Small intestine (tissue), 7 donors: Measurements from ENCODE around the gene CCDC17. TPM values are rescaled to one million over a fixed set of nuclear protein-coding genes. Genes with fewer than 3 reads are reported as not detected.

ENCODE experiments used
- DNase-seq, 2 donors: peaks; one replicate each; pipeline versions ENCODE4 v3.0.0 to v3.0.0-alpha.2; 2013
- FAIRE-seq: peaks from 2 replicates; lab custom pipeline; 2012; peaks lifted over from hg19 to GRCh38; lab: Jason Lieb, UNC
- H3K27ac ChIP-seq, 3 donors: one replicate each; pipeline ENCODE4 v1.5.1; 2013; ENCODE audit warnings: low read length in 2 of 3, mild to moderate bottlenecking in 2 of 3, control low read depth in 1 of 3, inconsistent platforms in 1 of 3, low read depth in 1 of 3, moderate library complexity in 1 of 3
- H3K27me3 ChIP-seq, 3 donors: one replicate each; pipeline ENCODE4 v1.6.1; 2013; ENCODE audit warnings: low read length in 3 of 3, inconsistent platforms in 1 of 3; ENCODE audit not compliant: control insufficient read depth in 3 of 3, insufficient read depth in 3 of 3
- H3K36me3 ChIP-seq, 3 donors: one replicate each; pipeline ENCODE4 v1.6.1; 2013; ENCODE audit warnings: low read length in 3 of 3, inconsistent platforms in 1 of 3, low read depth in 1 of 3, mild to moderate bottlenecking in 1 of 3, moderate library complexity in 1 of 3; ENCODE audit not compliant: control insufficient read depth in 3 of 3, insufficient read depth in 2 of 3
- H3K4me1 ChIP-seq, 3 donors: one replicate each; pipeline ENCODE4 v1.6.1; 2013; ENCODE audit warnings: low read length in 2 of 3, inconsistent platforms in 1 of 3, low read depth in 1 of 3, mild to moderate bottlenecking in 1 of 3, moderate library complexity in 1 of 3; ENCODE audit not compliant: control insufficient read depth in 3 of 3, insufficient read depth in 2 of 3
- H3K4me3 ChIP-seq, 3 donors: one replicate each; pipeline ENCODE4 v1.5.1; 2013; ENCODE audit warnings: low read length in 3 of 3, control low read depth in 1 of 3, inconsistent platforms in 1 of 3, low read depth in 1 of 3, mild to moderate bottlenecking in 1 of 3, moderate library complexity in 1 of 3
- H3K9me3 ChIP-seq, 2 donors: one replicate each; pipeline ENCODE4 v1.6.1; 2013; ENCODE audit warnings: low read depth in 1 of 2, low read length in 1 of 2; ENCODE audit not compliant: control insufficient read depth in 2 of 2, insufficient read depth in 1 of 2
- WGBS, 3 donors: extraction: QIAGEN DNeasy Blood & Tissue Kit; methylation state at CpG; one replicate each; pipeline ENCODE4 v1.1.7; 2013; 5-methylcytosine and 5-hydroxymethylcytosine counted together
- polyA plus RNA-seq, 4 donors: library from polyadenylated mRNA; stranded (reverse) in 3 of 4; unstranded in 1 of 4; fragments of 200-250 nt in 3 of 4; fragments of 120-200 nt in 1 of 4; gene quantifications; one replicate each; pipeline versions ENCODE4 v1.2.1 to v1.2.3, GENCODE V29; 2013
- donor health status: healthy with polysubstance abuse.
- donor health status: control.
- donor health status: control.
- donor health status: Bipolar disorder and iron deficiency.
- donor health status: healthy.

The CCDC17 gene
- polyA plus RNA-seq, 4 donors, result 0.66 to 8.3 (median 3.3) TPM

DNA sequence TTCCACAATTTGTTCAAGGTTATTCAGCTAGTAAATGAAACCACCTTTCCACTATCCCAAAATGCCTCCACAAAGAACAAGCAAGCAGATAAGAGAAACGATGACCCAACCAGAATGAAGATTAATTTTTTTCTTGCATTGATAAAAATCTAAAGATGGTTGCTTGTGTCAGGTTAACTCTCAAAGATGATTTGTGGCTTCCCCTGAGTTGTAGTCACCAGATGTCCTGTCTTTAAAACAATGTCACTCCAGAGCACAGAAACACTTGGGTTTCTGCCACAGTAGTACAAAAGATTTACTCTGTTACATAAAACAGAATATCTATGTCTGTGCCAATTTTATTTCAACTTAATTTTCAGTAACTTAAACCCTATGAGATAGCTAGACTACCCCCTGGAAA lies 11.4 kb upstream of the CCDC17 start:
- H3K4me1 ChIP-seq, result no peaks in the 10 kb centered on the region
- FAIRE-seq (no peak), DNase-seq (no peak)
- WGBS, 3 donors, result 27 to 45% (median 38%) methylated on average over 1 of the region's 1 CpG
- H3K9me3 ChIP-seq, result no peaks in the 10 kb centered on the region
- no peaks in the 10 kb centered on the region for H3K27me3 ChIP-seq
- no peak overlapping the region for H3K4me3 ChIP-seq
- H3K27ac ChIP-seq, result no peak overlapping the region
- H3K36me3 ChIP-seq, result peaks cover 19 to 37% (median 33%) of the 10 kb centered on the region in 3 donors

DNA sequence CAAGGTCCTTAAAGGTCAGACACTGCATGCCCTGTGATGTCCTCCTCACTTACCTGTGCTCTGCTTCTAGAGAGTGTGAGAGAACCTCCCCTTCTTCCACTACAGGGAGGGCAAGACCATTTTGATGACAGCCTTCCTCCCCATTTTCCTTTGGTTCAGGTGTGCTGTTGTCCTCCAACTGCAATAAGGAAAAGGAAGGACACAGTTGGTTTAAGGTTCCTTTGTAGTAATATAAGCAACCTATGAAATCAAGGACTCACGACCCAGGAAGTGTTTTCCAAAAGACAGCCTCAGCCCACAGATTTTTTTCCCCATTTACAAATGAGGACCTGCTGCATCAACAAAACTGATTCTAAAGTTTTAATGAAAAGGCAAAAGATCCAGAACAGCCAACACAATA lies 6.6 kb upstream of the CCDC17 start:
- no peak for DNase-seq
- peaks cover 23 to 58% (median 31%) of the 10 kb centered on the region in 3 donors for H3K36me3 ChIP-seq
- H3K9me3 ChIP-seq, result no peaks in the 10 kb centered on the region
- FAIRE-seq, result no peak
- no peak overlapping the region for H3K4me3 ChIP-seq
- H3K27ac ChIP-seq, result no peak overlapping the region
- H3K4me1 ChIP-seq, result no peaks in the 10 kb centered on the region
- WGBS, 3 donors, result 62 to 76% (median 72%) methylated on average over 1 of the region's 1 CpG
- H3K27me3 ChIP-seq, result no peaks in the 10 kb centered on the region

DNA sequence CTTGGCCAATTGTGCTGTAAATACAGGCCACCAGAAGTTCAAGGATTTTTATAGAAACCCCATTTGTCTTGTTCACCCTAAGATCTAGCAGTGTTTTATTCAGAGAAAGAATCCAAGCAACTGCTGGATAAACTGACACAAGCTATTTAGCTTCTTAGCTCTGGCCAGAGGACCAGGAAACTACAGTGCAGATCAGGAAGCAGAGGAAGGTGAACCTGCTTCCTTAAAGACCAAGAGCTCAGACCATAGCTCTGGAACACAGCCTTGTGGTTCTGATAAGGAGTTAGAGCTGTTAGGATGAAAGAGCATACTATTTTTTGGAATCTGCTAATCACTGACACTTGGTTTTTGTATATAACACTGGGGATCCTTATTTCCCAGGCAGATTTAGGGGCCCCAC lies 5.2 kb upstream of the CCDC17 start:
- Histone ChIP-seq H3K4me1 (no peaks in the 10 kb centered on the region), H3K27ac (no peak overlapping the region), H3K9me3 (no peaks in the 10 kb centered on the region), H3K36me3 (peaks cover 15 to 57% (median 24%) of the 10 kb centered on the region in 3 donors), H3K27me3 (no peaks in the 10 kb centered on the region), H3K4me3 (no peak overlapping the region)
- FAIRE-seq, result no peak
- no peak for DNase-seq

DNA sequence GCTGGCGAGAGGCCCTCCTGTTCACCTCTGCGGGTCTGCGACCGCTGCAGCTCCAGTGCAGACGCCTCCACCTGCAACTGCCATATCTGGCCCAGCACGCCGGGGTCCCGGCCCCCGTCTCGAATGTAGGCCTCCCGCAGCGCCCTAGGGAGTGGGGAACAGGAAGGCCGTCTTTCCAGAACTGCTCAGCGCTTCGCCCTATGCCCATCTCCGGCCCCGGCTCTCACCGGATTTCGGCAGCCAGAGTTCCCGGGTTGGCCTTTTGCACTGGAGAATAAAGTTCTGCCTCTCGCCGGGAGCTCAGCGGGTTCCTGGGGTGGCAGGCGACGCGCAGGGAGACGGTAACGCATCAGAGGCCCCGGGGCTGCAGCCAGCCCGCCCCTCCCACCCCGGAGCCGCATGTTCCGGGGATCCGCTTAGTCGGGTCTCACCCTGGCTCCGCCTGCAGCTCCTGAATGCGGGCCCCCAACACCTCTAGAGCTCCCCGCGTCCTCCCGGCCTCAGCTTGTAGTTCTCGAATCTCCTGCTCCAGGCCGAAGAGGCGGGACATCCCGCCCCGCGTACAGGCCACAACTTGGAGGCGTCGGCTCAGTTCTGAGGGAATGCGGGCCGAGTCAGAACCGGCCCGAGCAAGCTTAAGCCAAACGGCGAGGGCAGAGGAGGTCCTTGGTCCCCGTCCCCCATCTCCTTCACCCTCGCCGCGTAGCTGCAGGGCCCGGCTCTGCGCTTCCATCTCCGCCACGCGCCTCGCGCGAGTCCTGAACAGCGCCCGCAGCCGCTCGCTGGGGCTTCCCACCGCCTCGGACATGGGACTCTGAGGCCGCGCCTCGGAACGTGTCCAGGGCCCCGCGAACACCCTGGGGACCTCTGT lies 1.1 kb downstream of the CCDC17 start:
- H3K36me3 ChIP-seq, result peaks cover 7 to 66% (median 19%) of the 10 kb centered on the region in 3 donors
- no peaks in the 10 kb centered on the region for H3K9me3 ChIP-seq
- no peak overlapping the region for H3K27ac ChIP-seq
- WGBS, 3 donors, result 73 to 87% (median 86%) methylated on average over 75 to 78 of the region's 78 CpGs
- peaks cover 0 to 3% (median 0%) of the 10 kb centered on the region in 3 donors for H3K4me1 ChIP-seq
- peak overlapping the region in 1 of 3 donors; percentile 14 for H3K4me3 ChIP-seq
- H3K27me3 ChIP-seq, result no peaks in the 10 kb centered on the region
- FAIRE-seq (no peak), DNase-seq (peak in 1 of 2 donors; percentile 42)

DNA sequence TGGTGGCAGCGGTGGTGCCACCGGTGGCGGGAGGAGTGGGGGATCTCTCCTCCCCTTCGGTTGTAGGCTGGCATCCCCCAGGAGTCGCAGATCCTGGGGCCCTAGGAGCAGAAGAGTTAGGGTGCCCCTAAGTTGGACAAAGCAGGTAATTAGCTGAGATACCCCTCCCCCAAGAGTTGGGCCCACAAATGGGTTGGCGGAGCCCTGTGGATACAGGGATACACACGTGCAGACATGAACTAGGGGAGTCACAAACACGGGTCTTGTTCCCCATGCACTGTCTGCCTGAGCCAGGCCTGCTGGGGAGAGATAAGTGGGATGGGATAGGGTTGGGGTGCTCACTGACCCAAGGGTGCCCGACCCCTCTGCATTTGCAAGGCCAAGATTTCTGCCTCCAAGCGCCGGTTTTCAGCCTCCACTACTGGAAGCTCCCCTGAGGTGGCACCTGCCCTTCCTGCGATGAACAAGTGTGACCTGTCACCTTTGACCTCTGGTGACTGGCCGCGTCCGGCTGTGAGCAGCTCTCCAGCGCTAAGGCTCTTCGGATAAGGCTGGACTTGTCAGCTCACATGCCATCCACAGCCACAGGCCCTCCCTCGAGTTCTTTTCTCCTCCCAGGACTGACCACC lies 1.8 kb downstream of the CCDC17 start:
- H3K36me3 ChIP-seq, result peaks cover 8 to 69% (median 18%) of the 10 kb centered on the region in 3 donors
- 60 to 70% (median 66%) methylated on average over 17 to 18 of the region's 18 CpGs for WGBS, 3 donors
- DNase-seq (no peak), FAIRE-seq (no peak)
- H3K4me3 ChIP-seq, result no peak overlapping the region
- H3K9me3 ChIP-seq, result no peaks in the 10 kb centered on the region
- no peaks in the 10 kb centered on the region for H3K27me3 ChIP-seq
- H3K4me1 ChIP-seq, result peaks cover 0 to 3% (median 0%) of the 10 kb centered on the region in 3 donors
- H3K27ac ChIP-seq, result peak overlapping the region in 1 of 3 donors; percentile 8

DNA sequence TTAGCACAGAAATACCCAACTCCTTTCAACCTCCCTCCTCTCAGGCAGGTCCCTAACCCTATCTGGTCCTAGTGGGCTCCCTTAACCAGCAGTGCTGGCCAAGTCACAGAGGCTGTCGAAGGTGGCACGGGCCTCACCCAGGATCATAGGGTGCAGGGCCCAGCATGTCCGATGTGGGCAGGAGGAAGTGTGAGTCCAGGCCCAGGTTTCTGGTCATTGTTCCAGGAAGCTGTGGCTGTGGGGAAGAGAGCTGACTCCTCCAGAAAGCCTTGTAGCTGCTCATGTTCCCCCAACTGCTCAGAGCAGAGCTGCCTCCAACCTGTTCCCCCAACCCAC lies 2.4 kb downstream of the CCDC17 start:
- Histone ChIP-seq H3K36me3 (peaks cover 9 to 68% (median 21%) of the 10 kb centered on the region in 3 donors), H3K27ac (peak overlapping the region in 1 of 3 donors; percentile 47), H3K9me3 (no peaks in the 10 kb centered on the region), H3K4me3 (no peak overlapping the region), H3K4me1 (peaks cover 0 to 3% (median 0%) of the 10 kb centered on the region in 3 donors), H3K27me3 (no peaks in the 10 kb centered on the region)
- DNase-seq (no peak), FAIRE-seq (no peak)
- 28 to 54% (median 44%) methylated on average over 3 of the region's 3 CpGs for WGBS, 3 donors

DNA sequence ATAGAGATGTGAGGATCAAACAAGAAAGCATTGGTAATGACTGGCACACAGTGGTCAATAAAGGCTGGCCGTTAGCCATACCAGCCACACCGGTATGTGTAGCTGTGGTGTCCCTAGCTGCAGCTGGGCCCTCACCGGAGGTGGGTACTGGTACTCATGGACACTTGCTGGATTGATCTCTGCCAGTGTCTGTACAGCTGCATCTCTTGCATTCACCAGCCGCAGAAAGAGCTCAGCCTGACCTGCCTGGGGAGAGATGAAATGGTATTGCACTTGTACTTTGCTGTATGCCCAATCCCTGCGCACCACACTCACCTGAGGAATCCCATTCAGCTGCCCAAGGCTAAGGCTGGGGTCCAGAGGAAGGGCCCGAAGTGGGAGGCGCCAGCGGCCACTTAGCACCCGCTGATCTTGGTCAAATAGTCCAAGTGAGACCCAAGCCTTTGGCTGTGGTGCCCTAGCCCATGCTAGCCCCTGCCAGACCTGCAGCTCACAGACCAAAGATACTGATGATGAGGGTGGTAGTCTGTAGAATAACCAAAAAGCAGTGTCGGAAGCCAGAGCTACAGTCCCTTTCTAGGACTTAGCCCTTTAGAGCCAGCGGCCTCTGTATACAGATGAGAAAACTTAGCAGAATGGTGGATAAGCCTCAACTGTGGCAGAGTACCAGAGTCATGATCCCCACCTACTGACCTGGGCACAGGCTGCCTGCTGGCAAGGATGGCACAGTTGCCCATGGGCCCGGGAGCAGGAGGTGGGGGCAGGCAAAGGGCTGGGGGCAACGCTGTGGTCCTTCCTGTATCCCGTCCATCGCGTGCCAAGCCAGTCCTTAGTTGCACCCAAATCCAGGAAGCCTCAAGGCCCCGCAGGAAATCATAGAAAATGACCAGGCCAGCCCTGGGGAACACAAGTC lies 3.0 kb downstream of the CCDC17 start:
- Histone ChIP-seq H3K27ac (peak overlapping the region in 2 of 3 donors; percentile 25 to 47), H3K27me3 (no peaks in the 10 kb centered on the region), H3K4me1 (peaks cover 0 to 3% (median 0%) of the 10 kb centered on the region in 3 donors), H3K36me3 (peaks cover 12 to 69% (median 23%) of the 10 kb centered on the region in 3 donors), H3K9me3 (no peaks in the 10 kb centered on the region), H3K4me3 (no peak overlapping the region)
- 85 to 90% (median 86%) methylated on average over 17 of the region's 17 CpGs for WGBS, 3 donors
- FAIRE-seq (no peak), DNase-seq (no peak)
